GM18861 (cell line): Measurements from ENCODE around the gene LSAMP.

Experiments used
- ATAC-seq: cut with Tn5 transposase; IDR thresholded peaks from one replicate; pipeline ENCODE4 v1.9.1; 2021; ENCODE audit not compliant: unreplicated experiment

The LSAMP gene

GRCh38 chr3:116367761-116368395 is 77.4 kb downstream of the LSAMP start:
- ATAC-seq, result no peak

GRCh38 chr3:116356056-116356455 is 89.2 kb downstream of the LSAMP start:
- ATAC-seq, result no peak

DNA sequence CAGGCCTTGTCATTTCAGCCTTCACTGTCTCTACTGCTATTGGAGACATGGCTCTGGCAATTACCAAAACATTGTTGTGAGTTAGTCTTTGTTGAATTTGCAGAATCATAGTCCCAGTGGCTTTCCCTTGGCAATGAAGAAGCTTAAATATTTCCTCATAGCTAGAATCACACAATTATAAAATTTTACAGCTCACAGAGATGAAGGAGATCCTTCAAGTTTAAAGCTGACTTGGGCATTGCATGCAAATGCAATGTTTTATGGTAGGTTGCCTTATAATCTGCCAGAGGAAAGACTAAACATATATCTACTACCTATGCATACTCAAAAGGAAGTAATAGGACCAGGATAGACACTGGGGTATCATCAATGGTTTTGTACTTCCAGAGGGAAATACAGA is 90.9 kb downstream of the LSAMP start:
- ATAC-seq, result no peak

GRCh38 chr3:116350119-116350733 is 95.1 kb downstream of the LSAMP start:
- no peak for ATAC-seq

DNA sequence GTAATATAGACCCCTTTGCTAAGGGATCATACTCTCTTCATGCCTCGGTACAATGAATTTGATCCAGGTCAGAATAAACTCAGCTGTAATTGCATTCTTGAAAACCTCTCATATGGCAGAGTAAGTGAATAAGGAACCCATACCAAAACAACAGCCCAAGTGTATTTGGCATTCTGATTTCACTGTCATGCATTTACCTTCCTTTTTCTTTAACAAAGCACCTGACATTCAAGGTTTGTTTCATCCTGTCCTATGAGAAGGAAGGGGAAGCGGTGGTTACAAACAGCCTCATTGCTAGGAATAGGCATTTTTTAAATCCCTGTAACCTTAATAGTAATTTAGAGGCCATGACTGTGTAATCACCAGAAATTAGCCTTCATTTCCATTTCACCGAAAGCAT is 97.1 kb downstream of the LSAMP start:
- no peak for ATAC-seq

- ATAC-seq, result no peak
Measured at GRCh38 chr3:116342499-116342898, 102.8 kb downstream of the LSAMP start.

- no peak for ATAC-seq
Measured at GRCh38 chr3:116341899-116342298, 103.4 kb downstream of the LSAMP start.

- ATAC-seq, result no peak
Measured at GRCh38 chr3:116341381-116341780, 103.9 kb downstream of the LSAMP start.

DNA sequence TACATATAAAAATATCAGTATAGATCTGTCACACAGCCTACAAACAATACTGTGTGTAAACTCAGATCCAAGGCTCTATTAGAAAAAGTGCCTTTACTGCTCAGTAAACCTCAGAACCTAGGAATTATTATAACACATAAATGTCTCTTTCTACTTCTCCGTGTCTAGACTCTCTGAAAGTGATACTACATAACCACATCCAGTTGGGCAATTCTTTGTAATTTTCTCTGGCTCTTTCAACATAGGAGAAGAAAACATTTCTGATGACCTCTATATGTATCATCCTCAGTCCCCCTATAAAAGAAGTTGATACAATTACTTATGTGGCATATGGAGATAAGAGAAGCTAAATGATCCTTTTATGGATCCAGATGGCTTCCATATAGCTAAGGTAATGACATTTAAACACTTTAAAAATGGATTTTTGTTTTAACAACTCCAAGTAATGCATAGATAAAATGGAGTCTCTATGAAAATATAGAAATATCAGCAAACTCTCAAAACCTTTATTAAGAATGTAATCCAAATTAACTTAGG is 104.5 kb downstream of the LSAMP start:
- ATAC-seq, result no peak

GRCh38 chr3:116339441-116340028 is 105.8 kb downstream of the LSAMP start:
- ATAC-seq, result no peak

DNA sequence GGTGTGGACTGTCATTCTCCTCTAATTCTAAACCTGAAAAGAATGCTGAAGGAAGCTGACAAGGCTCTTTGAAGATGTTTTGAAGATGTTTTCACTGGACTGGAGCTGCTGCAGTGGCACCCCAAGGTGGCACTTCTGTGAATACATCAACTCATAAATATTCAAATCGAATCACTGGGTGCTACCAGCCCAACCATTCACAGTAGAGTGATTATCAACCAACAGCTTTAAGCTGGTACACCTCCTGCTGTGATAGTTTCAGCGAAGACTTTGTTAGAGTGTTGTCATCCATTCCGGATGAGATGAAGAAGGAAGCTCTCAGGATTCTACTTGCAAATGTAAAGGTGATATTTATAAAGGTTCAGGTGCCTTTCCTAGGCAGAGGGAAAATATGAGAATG is 106.6 kb downstream of the LSAMP start:
- no peak for ATAC-seq

GRCh38 chr3:116337229-116337628 is 108.1 kb downstream of the LSAMP start:
- no peak for ATAC-seq

DNA sequence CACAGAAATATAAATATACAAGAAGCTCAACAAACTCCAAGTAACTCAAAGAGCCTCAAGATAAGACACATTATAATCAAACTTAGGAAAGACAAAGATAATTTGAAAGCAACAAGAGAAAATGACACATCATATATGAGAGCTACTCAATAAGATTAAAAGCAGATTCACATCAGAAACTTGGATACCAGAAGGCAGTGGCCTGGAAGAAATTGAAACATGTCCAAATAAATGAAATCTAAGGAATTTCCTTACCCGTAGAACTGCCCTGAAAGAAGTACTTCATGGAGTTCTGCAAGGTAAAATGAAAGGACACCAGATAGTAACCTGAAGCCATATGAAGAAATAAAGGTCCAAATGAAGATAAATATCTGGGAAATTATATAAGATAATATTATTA is 113.9 kb downstream of the LSAMP start:
- ATAC-seq, result no peak

- ATAC-seq, result no peak
Measured at GRCh38 chr3:116322750-116323375, 122.4 kb downstream of the LSAMP start.

GRCh38 chr3:116318370-116318769 is 126.9 kb downstream of the LSAMP start:
- no peak for ATAC-seq

GRCh38 chr3:116316771-116317170 is 128.5 kb downstream of the LSAMP start:
- ATAC-seq, result no peak

GRCh38 chr3:116314476-116314875 is 130.8 kb downstream of the LSAMP start:
- ATAC-seq, result no peak

- no peak for ATAC-seq
Measured at GRCh38 chr3:116306720-116307119, 138.6 kb downstream of the LSAMP start.

- ATAC-seq, result no peak
Measured at GRCh38 chr3:116306149-116306548, 139.1 kb downstream of the LSAMP start.

- ATAC-seq, result no peak
Measured at GRCh38 chr3:116302087-116302747, 143.1 kb downstream of the LSAMP start.

- ATAC-seq, result no peak
Measured at GRCh38 chr3:116301422-116301821, 143.9 kb downstream of the LSAMP start.
